ENCODE data around the gene SLC45A3. TPM values are rescaled to one million over a fixed set of nuclear protein-coding genes. Genes with fewer than 3 reads are reported as not detected.

SLC45A3 gene
- 0.82 and 5.9 TPM in 2 replicates for total RNA-seq (ENCODE audit: low replicate concordance)

GRCh38 chr1:205680073-205680851 is at the start of gene SLC45A3:
Gene SLC45A3 (minus strand): TSS chr1:205680509. CDS start chr1:205664656, 15,853 bp downstream.

GRCh38 chr1:205631768-205632668 is 48.3 kb downstream of the SLC45A3 start, which contains the start of gene ELK4:
Gene ELK4 (minus strand): TSS chr1:205632011. CDS start chr1:205623882, 8,129 bp downstream.

Other genes with a start within 250 kb of the SLC45A3 start
- not detected in 2 replicates for gene BLACAT1, start 224.5 kb downstream of the SLC45A3 start, total RNA-seq (ENCODE audit: low replicate concordance)
- 0.47 and 1.1 TPM in 2 replicates for gene CDK18, start 175.8 kb downstream of the SLC45A3 start, total RNA-seq (ENCODE audit: low replicate concordance)
- 3.5 and 7.4 TPM in 2 replicates for gene ELK4, start 48.5 kb downstream of the SLC45A3 start, total RNA-seq (ENCODE audit: low replicate concordance)
- gene NUCKS1, start 69.7 kb upstream of the SLC45A3 start, total RNA-seq (ENCODE audit: low replicate concordance): 79.8 and 100 TPM in 2 replicates
- gene RAB29, start 95.0 kb upstream of the SLC45A3 start, total RNA-seq (ENCODE audit: low replicate concordance): 19.2 and 30.4 TPM in 2 replicates
- gene SLC41A1, start 132.7 kb upstream of the SLC45A3 start, total RNA-seq (ENCODE audit: low replicate concordance): 8.4 and 11.1 TPM in 2 replicates
- gene PM20D1, start 169.6 kb upstream of the SLC45A3 start, total RNA-seq (ENCODE audit: low replicate concordance): 0.15 TPM in 1 of 2 replicates, not detected in the other

Measured in smooth muscle cell of the coronary artery (primary cell).